Endothelial cell of umbilical vein (primary cell): Measurements from ENCODE around the gene DVL3. TPM values are rescaled to one million over a fixed set of nuclear protein-coding genes. Genes with fewer than 3 reads are reported as not detected.

Experiments
- BruUV-seq: library from RNA; stranded (reverse); fragments of 400-500 nt; replicated peaks from 2 replicates; lab custom pipeline; 2021; lab: Mats Ljungman, UMichigan
- CTCF ChIA-PET: fragments of 300-600, 350-600 bp; sonication (Branson Sonifier 250); formaldehyde crosslinking; loops from one replicate; lab custom pipeline; 2021; ENCODE audit warnings: antibody characterized with exemption, inconsistent platforms; lab: Charles Lee
- POLR2A ChIA-PET: fragments of 300-600, 350-600 bp; sonication (Branson Sonifier 250); formaldehyde crosslinking; loops from one replicate; lab custom pipeline; 2021; ENCODE audit warnings: antibody characterized with exemption, inconsistent platforms; lab: Charles Lee
- DNase-seq: peaks from one replicate; pipeline ENCODE4 v3.0.0-alpha.2; 2011; ENCODE audit warnings: low read depth, low spot score
- FAIRE-seq: peaks from 2 replicates; lab custom pipeline; 2011; peaks lifted over from hg19 to GRCh38; lab: Jason Lieb, UNC
- H2AFZ ChIP-seq: 2 replicates; pipeline ENCODE4 v1.6.0; 2012; ENCODE audit warnings: low read depth, low read length, control low read depth, inconsistent platforms
- H3K27ac ChIP-seq: 2 replicates; pipeline ENCODE4 v1.5.1; 2011; ENCODE audit warnings: low read depth, mild to moderate bottlenecking, control low read depth, low read length, moderate library complexity; ENCODE audit not compliant: insufficient read depth
- H3K27me3 ChIP-seq, 2 experiments: 2 replicates each; pipeline versions ENCODE4 v1.6.0 to v1.6.1; 2011; ENCODE audit warnings: low read length in 2 of 2, mixed read lengths in 1 of 2; ENCODE audit not compliant: control insufficient read depth in 2 of 2, insufficient read depth in 2 of 2
- H3K36me3 ChIP-seq, 2 experiments: 2 replicates in 1 of 2; 3 replicates in 1 of 2; pipeline ENCODE4 v1.5.1; 2011; ENCODE audit warnings: low read length in 2 of 2, mild to moderate bottlenecking in 1 of 2, moderate library complexity in 1 of 2; ENCODE audit not compliant: control insufficient read depth in 2 of 2, insufficient read depth in 2 of 2; ENCODE audit errors: extremely low read depth in 1 of 2
- H3K4me1 ChIP-seq: 3 replicates; pipeline ENCODE4 v1.5.1; 2011; ENCODE audit warnings: mild to moderate bottlenecking, low read length; ENCODE audit not compliant: control insufficient read depth, insufficient read depth; ENCODE audit errors: extremely low read depth
- H3K4me2 ChIP-seq: 2 replicates; pipeline ENCODE4 v1.6.1; 2011; ENCODE audit warnings: low read length, control low read depth, mixed read lengths; ENCODE audit not compliant: insufficient read depth
- H3K4me3 ChIP-seq, 3 experiments: fragments of 200-600 bp in 1 of 3; sonication (generic), shearing (Covaris generic) in 1 of 3; replicated peaks in 1 of 3; 2 replicates each; pipeline ENCODE4 v1.5.1; 2011 to 2016; ENCODE audit warnings: control low read depth in 3 of 3, low read length in 3 of 3, mild to moderate bottlenecking in 2 of 3, inconsistent platforms in 1 of 3, low read depth in 1 of 3, moderate library complexity in 1 of 3; ENCODE audit not compliant: insufficient read depth in 1 of 3
- H3K79me2 ChIP-seq: 2 replicates; pipeline ENCODE4 v1.6.0; 2012; ENCODE audit warnings: low read length, inconsistent platforms; ENCODE audit not compliant: control insufficient read depth, insufficient read depth
- H3K9ac ChIP-seq: replicated peaks from 2 replicates; pipeline ENCODE3; 2011; ENCODE audit warnings: low read length, control low read depth; ENCODE audit not compliant: insufficient read depth; ENCODE audit errors: extremely low read depth
- H3K9me1 ChIP-seq: replicated peaks from 3 replicates; pipeline ENCODE4 v1.6.0; 2011; ENCODE audit warnings: mild to moderate bottlenecking, low read length; ENCODE audit not compliant: control insufficient read depth, insufficient read depth; ENCODE audit errors: extremely low read depth
- H3K9me3 ChIP-seq: replicated peaks from 2 replicates; pipeline ENCODE4 v1.5.1; 2012; ENCODE audit warnings: low read length, inconsistent platforms; ENCODE audit not compliant: control insufficient read depth, insufficient read depth
- H4K20me1 ChIP-seq: replicated peaks from 2 replicates; pipeline ENCODE3; 2011; ENCODE audit warnings: mild to moderate bottlenecking, low read length; ENCODE audit not compliant: control insufficient read depth, insufficient read depth; ENCODE audit errors: extremely low read depth
- CTCF ChIP-seq, 2 donors: IDR thresholded peaks; 1 replicate in 1 of 2; 2 replicates in 1 of 2; pipeline ENCODE4 v1.5.1; 2011; ENCODE audit warnings: low read length in 2 of 2, mild to moderate bottlenecking in 2 of 2, moderate library complexity in 2 of 2, control low read depth in 1 of 2, inconsistent platforms in 1 of 2, low read depth in 1 of 2; ENCODE audit not compliant: insufficient read depth in 1 of 2; ENCODE audit errors: extremely low read depth in 1 of 2
- EZH2 ChIP-seq: IDR thresholded peaks from 2 replicates; pipeline ENCODE4 v1.6.1; 2012; ENCODE audit warnings: borderline replicate concordance, low read depth, mild to moderate bottlenecking, moderate library complexity, low read length, inconsistent platforms; ENCODE audit not compliant: severe bottlenecking
- FOS ChIP-seq: IDR thresholded peaks from 2 replicates; pipeline ENCODE4 v1.6.1; 2011; ENCODE audit warnings: mild to moderate bottlenecking, low read length, moderate library complexity, borderline replicate concordance; ENCODE audit not compliant: insufficient read depth
- GATA2 ChIP-seq: IDR thresholded peaks from 2 replicates; pipeline ENCODE4 v1.7.0; 2011; ENCODE audit warnings: low read depth, mild to moderate bottlenecking, moderate library complexity, mixed read lengths, low read length; ENCODE audit not compliant: insufficient read length, insufficient read depth
- JUN ChIP-seq: IDR thresholded peaks from 2 replicates; pipeline ENCODE4 v1.6.1; 2011; ENCODE audit warnings: borderline replicate concordance, low read depth; ENCODE audit not compliant: insufficient read length, insufficient read depth
- MAX ChIP-seq: IDR thresholded peaks from 2 replicates; pipeline ENCODE4 v1.6.1; 2011; ENCODE audit not compliant: insufficient read depth, insufficient read length
- MYC ChIP-seq: IDR thresholded peaks from one replicate; pipeline ENCODE4 v1.6.1; 2011; ENCODE audit warnings: mild to moderate bottlenecking, low read depth, low read length
- POLR2A ChIP-seq: IDR thresholded peaks from 2 replicates; pipeline ENCODE4 v1.6.1; 2012; ENCODE audit warnings: low read depth, mild to moderate bottlenecking, control low read depth, low read length
- POLR2AphosphoS5 ChIP-seq: IDR thresholded peaks from 2 replicates; pipeline ENCODE4 v1.6.1; 2012; ENCODE audit warnings: low read depth, mild to moderate bottlenecking, control low read depth, low read length, moderate library complexity; ENCODE audit not compliant: insufficient read depth
- dilution Hi-C: fragments of 300-500 bp; cut with MboI; formaldehyde crosslinking; loops from one replicate; pipeline ENCODE4 v1.15.0; 2019; ENCODE audit warnings: low sequenced_read_pairs; ENCODE audit not compliant: extremely low pct_ligation_motif_present
- intact Hi-C: fragments of 100-400 bp; cut with micrococcal nuclease; formaldehyde crosslinking; loops from one replicate; pipeline ENCODE4 v1.10.0; 2022
- polyA plus RNA-seq, 4 experiments: library from polyadenylated mRNA; depleted of rRNA in 3 of 4; stranded (reverse) in 3 of 4; unstranded in 1 of 4; fragments of >200 nt; gene quantifications; 2 replicates each; pipeline versions ENCODE4 v1.2.1 to v1.2.3, GENCODE V29; 2011 to 2012; ENCODE audit warnings: missing spikeins in 1 of 4
- total RNA-seq: library from RNA; stranded (reverse); gene quantifications from 2 replicates; pipeline ENCODE4 v1.2.3, GENCODE V29; 2021

The DVL3 gene
- total and polyA plus RNA-seq, 2 donors (not counting 3 experiments of a cell fraction or from before 2014, with no cell fraction given), result 43.8 to 59.0 TPM

GRCh38 chr3:184183679-184184078 lies 28.5 kb downstream of the DVL3 start:
- TF ChIP-seq MAX, result no peak
- no peak for TF ChIP-seq CTCF (IDR thresholded peaks at IDR 0.05; ENCODE audit: extremely low read depth in 1 of 2, insufficient read depth in 1 of 2, low read depth in 1 of 2, low read length in 2 of 2)
- no peak for TF ChIP-seq GATA2
- no peak for TF ChIP-seq MYC
- TF ChIP-seq FOS, result no peak
- TF ChIP-seq JUN, result no peak
- TF ChIP-seq POLR2A, result no peak
- TF ChIP-seq EZH2, result no peak
- TF ChIP-seq POLR2AphosphoS5, result no peak
- H3K9me1 ChIP-seq, result no peaks in the 10 kb centered on the region
- BruUV-seq, result TSS peak; percentile 50
- H3K4me1 ChIP-seq, result peaks cover 22% of the 10 kb centered on the region
- DNase-seq, result no peak
- H3K4me2 ChIP-seq, result no peak overlapping the region
- no peak overlapping the region for H3K27ac ChIP-seq
- dilution Hi-C loops, result no loop called here
- H3K79me2 ChIP-seq, result peaks cover 31% of the 10 kb centered on the region
- no peak for FAIRE-seq
- no peaks in the 10 kb centered on the region for H4K20me1 ChIP-seq
- H3K9ac ChIP-seq, result no peak overlapping the region
- ChIA-PET CTCF (interaction anchor here (0.7 to 3.7 kb wide), 6 partner anchors 9 to 288 kb away, joined by 3 to 25 read pairs (median 4); partner anchors contain the start of gene AP2M1), POLR2A (no interaction called here)
- H3K36me3 ChIP-seq, result peaks cover 34 to 55% of the 10 kb centered on the region in 2 experiments
- H3K4me3 ChIP-seq, result no peak overlapping the region
- intact Hi-C loops, result loop anchor here (2.0 kb wide), 1 partner anchor 165 kb away; no protein-coding TSS in a partner anchor
- H2AFZ ChIP-seq, result no peak overlapping the region
- no peaks in the 10 kb centered on the region for H3K27me3 ChIP-seq
- no peaks in the 10 kb centered on the region for H3K9me3 ChIP-seq
